ENCODE results near the gene RAVER2.

The RAVER2 gene

DNA sequence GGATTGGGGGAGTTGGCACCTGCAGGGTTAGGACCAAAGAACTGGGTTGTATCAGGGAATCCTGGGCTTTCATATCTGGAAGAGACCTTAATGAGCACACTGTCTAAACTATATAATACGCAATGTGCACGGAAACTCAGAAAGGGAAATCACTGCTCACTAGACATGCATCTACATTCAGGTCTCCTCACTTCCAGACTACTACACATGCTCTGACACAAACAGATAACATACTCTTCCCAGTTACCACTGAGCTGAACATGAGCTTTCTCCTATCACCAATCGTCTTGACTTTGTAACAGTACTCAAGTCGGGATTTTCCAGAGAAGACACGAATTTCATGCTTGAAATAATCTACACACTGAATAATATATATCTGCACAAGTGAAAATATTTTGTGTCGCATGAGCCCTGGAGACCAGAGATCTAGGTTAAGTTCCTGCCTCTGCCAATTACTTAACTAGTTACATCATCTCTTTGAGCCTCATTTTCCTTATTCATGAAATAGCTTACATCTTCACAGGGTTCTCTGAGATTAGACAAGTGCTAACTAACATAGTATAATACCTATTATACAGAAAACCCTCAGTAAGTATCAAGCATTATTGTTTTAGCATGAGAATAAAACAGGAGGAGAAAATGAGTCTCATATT is 120.4 kb downstream of the RAVER2 start:
- TF ChIP-seq, protein P1, sequence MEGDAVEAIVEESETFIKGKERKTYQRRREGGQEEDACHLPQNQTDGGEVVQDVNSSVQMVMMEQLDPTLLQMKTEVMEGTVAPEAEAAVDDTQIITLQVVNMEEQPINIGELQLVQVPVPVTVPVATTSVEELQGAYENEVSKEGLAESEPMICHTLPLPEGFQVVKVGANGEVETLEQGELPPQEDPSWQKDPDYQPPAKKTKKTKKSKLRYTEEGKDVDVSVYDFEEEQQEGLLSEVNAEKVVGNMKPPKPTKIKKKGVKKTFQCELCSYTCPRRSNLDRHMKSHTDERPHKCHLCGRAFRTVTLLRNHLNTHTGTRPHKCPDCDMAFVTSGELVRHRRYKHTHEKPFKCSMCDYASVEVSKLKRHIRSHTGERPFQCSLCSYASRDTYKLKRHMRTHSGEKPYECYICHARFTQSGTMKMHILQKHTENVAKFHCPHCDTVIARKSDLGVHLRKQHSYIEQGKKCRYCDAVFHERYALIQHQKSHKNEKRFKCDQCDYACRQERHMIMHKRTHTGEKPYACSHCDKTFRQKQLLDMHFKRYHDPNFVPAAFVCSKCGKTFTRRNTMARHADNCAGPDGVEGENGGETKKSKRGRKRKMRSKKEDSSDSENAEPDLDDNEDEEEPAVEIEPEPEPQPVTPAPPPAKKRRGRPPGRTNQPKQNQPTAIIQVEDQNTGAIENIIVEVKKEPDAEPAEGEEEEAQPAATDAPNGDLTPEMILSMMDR (IDR thresholded peaks at IDR 0.05; ENCODE audit: borderline replicate concordance, insufficient read depth, low read depth, low read length): no peak
- no peak overlapping the region for H3K4me3 ChIP-seq (ENCODE audit: low read depth, low read length)

DNA sequence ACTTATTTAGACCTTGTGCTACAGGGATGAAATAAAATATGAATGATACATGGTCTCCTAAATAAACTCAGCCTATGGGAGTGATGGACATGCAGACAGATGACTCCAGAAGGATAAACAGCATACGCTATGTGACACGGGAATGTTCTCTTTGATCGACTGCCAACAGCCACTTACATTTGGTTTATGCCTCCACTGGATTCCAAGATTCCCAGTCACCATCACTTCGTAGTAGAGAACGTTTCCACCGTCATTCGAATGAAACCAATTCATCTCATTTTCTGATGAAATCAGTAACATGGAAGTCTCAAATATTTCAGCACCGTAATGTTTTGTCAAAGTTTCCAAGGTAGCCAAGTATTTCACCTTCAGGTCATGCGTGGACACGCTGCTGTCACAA is 121.8 kb downstream of the RAVER2 start:
- TF ChIP-seq, protein P1 (IDR thresholded peaks at IDR 0.05; ENCODE audit: borderline replicate concordance, insufficient read depth, low read depth, low read length): no peak
- H3K4me3 ChIP-seq (ENCODE audit: low read depth, low read length): no peak overlapping the region

GRCh38 chr1:64867266-64867665 is 122.4 kb downstream of the RAVER2 start:
- TF ChIP-seq, protein P1 (IDR thresholded peaks at IDR 0.05; ENCODE audit: borderline replicate concordance, insufficient read depth, low read depth, low read length): no peak

DNA sequence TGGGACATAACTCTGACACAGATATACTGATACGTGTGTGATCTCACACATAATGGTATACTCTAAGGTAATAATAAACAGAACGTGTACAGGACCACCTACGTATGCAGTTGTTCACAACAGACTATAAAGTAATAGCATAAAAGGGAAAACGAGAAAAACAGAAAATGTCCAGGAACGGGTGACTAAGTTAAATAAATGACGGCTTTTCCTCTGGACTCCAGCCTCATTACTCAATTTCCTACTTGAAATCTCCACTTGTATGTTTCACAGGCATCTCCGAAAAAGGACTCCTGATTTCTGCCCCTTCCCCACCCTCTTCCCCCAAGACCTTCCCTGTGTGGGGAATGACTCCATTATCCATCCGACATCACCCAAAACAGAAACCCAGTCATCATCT is 126.4 kb downstream of the RAVER2 start:
- TF ChIP-seq, protein P1 (IDR thresholded peaks at IDR 0.05; ENCODE audit: borderline replicate concordance, insufficient read depth, low read depth, low read length): no peak
- H3K4me3 ChIP-seq (ENCODE audit: low read depth, low read length): no peak overlapping the region

More at GRCh38 chr1:64867266-64867665, 122.4 kb downstream of the RAVER2 start:
- H3K4me3 ChIP-seq (ENCODE audit: low read depth, low read length): no peak overlapping the region

- H3K4me3 ChIP-seq (ENCODE audit: low read depth, low read length): no peak overlapping the region
- TF ChIP-seq, protein P1 (IDR thresholded peaks at IDR 0.05; ENCODE audit: borderline replicate concordance, insufficient read depth, low read depth, low read length): no peak
Measured at GRCh38 chr1:64872067-64872466, 127.2 kb downstream of the RAVER2 start.

GRCh38 chr1:64873576-64873975 is 128.7 kb downstream of the RAVER2 start:
- TF ChIP-seq, protein P1 (IDR thresholded peaks at IDR 0.05; ENCODE audit: borderline replicate concordance, insufficient read depth, low read depth, low read length): no peak
- no peak overlapping the region for H3K4me3 ChIP-seq (ENCODE audit: low read depth, low read length)

- TF ChIP-seq, protein P1 (IDR thresholded peaks at IDR 0.05; ENCODE audit: borderline replicate concordance, insufficient read depth, low read depth, low read length): no peak
- no peak overlapping the region for H3K4me3 ChIP-seq (ENCODE audit: low read depth, low read length)
Measured at GRCh38 chr1:64874666-64875065, 129.8 kb downstream of the RAVER2 start.

Data from GM12875 (cell line).